ENCODE results near the gene CYP1B1.

- no peak for TF ChIP-seq CTCF (IDR thresholded peaks at IDR 0.05; ENCODE audit: low read length)
- no peak for TF ChIP-seq EZH2 (IDR thresholded peaks at IDR 0.05; ENCODE audit: borderline replicate concordance, low read length)
These were observed 28.6 kb upstream of the CYP1B1 start for GRCh38 chr2:38104598-38104997.

Measured in OCI-LY1 (cell line).